Mucosa of descending colon (tissue), 3 donors: ENCODE results near the gene USP49. TPM values are rescaled to one million over a fixed set of nuclear protein-coding genes. Genes with fewer than 3 reads are reported as not detected.

Experiments
- ATAC-seq: fragments of 200-7000 bp; cut with Tn5 transposase; one replicate; pipeline ENCODE4 v1.9.1; 2020; ENCODE audit warnings: mild to moderate bottlenecking, moderate library complexity
- DNase-seq, 3 donors: peaks; one replicate each; pipeline ENCODE4 v3.0.0-alpha.2; 2020
- H3K36me3 ChIP-seq: fragments of 200-600 bp; one replicate; pipeline ENCODE4 v1.8.0; 2021; ENCODE audit warnings: low read depth, mild to moderate bottlenecking
- H3K4me1 ChIP-seq: fragments of 200-600 bp; one replicate; pipeline ENCODE4 v1.8.0; 2021; ENCODE audit warnings: low read depth, mild to moderate bottlenecking
- H3K4me3 ChIP-seq: fragments of 200-600 bp; one replicate; pipeline ENCODE4 v1.8.0; 2021; ENCODE audit warnings: mild to moderate bottlenecking
- H3K9me3 ChIP-seq: fragments of 200-600 bp; one replicate; pipeline ENCODE4 v1.8.0; 2021; ENCODE audit warnings: mild to moderate bottlenecking
- CTCF ChIP-seq: fragments of 200-600 bp; IDR thresholded peaks from one replicate; pipeline ENCODE4 v1.8.0; 2022; ENCODE audit warnings: antibody characterized with exemption, mild to moderate bottlenecking
- intact Hi-C, 2 donors: fragments of 100-400 bp; cut with DNase I in 1 of 2; cut with micrococcal nuclease in 1 of 2; formaldehyde crosslinking; loops; one replicate each; pipeline versions ENCODE4 v1.11.0 to v1.11.1; 2022; cut with DNase I, micrococcal nuclease
- total RNA-seq, 3 donors: library from RNA; stranded (reverse); fragmentation: NEBNext Ultra II Directional in 2 of 3; extraction: Animal tissue kit (Norgen Biotek cat#: 25700) in 2 of 3; gene quantifications; one replicate each; pipeline versions ENCODE4 v1.2.1 to v1.2.4, GENCODE V29; 2021 to 2023
- donor health status: DM: no; HTN: no; CAD: no; lungs with moderate emphysema.
- donor health status: DM: no; HTN: no; CAD: no.
- donor health status: DM: no; HTN: yes; CAD: no.

USP49 gene
- total RNA-seq, 3 donors from 2014 or later = 2.8 to 3.7 (median 3.2) TPM

GRCh38 chr6:41920921-41921711 is 25.9 kb upstream of the USP49 start, which contains the start of the genes BYSL and MED20:
Gene BYSL (plus strand): TSS chr6:41921499. CDS start chr6:41921563, 64 bp downstream.
Gene MED20 (minus strand): TSS chr6:41921139. CDS start chr6:41921018, 121 bp downstream.
- Histone ChIP-seq H3K9me3 (no peaks in the 10 kb centered on the region), H3K4me3 (peak within 1 kb of the TSS; percentile 67), H3K4me1 (peaks cover 22% of the 10 kb centered on the region), H3K36me3 (no peaks in the 10 kb centered on the region)
- ATAC-seq = peak; percentile 98
- DNase-seq = peak; percentile 94 to 97 (median 96)
- peak; percentile 96 for TF ChIP-seq CTCF
- intact Hi-C loops = loop anchor here (10.0 kb wide), 1 partner anchor 126 kb away; no protein-coding TSS in a partner anchor

- Histone ChIP-seq H3K4me3 (no peak overlapping the region), H3K36me3 (no peaks in the 10 kb centered on the region), H3K4me1 (peaks cover 19% of the 10 kb centered on the region), H3K9me3 (no peaks in the 10 kb centered on the region)
- ATAC-seq (no peak), DNase-seq (no peak)
- TF ChIP-seq CTCF = no peak
- intact Hi-C loops = no loop called here
Measured at GRCh38 chr6:41917528-41917927, 22.4 kb upstream of the USP49 start.

- H3K36me3 ChIP-seq = no peaks in the 10 kb centered on the region
- intact Hi-C loops = no loop called here
- peaks cover 7% of the 10 kb centered on the region for H3K4me1 ChIP-seq
- DNase-seq (no peak), ATAC-seq (no peak)
- TF ChIP-seq CTCF = no peak
- H3K4me3 ChIP-seq = no peak overlapping the region
- H3K9me3 ChIP-seq = no peaks in the 10 kb centered on the region
Measured at GRCh38 chr6:41914869-41915530, 19.8 kb upstream of the USP49 start.

GRCh38 chr6:41914343-41914742 is 19.2 kb upstream of the USP49 start:
- Histone ChIP-seq H3K4me1 (peaks cover under 1% of the 10 kb centered on the region), H3K9me3 (no peaks in the 10 kb centered on the region), H3K36me3 (no peaks in the 10 kb centered on the region), H3K4me3 (no peak overlapping the region)
- ATAC-seq (no peak), DNase-seq (no peak)
- intact Hi-C loops = no loop called here
- TF ChIP-seq CTCF = no peak

- intact Hi-C loops = no loop called here
- ATAC-seq = no peak
- TF ChIP-seq CTCF = no peak
- Histone ChIP-seq H3K4me1 (no peaks in the 10 kb centered on the region), H3K4me3 (no peak overlapping the region), H3K36me3 (peaks cover 6% of the 10 kb centered on the region), H3K9me3 (no peaks in the 10 kb centered on the region)
- DNase-seq = no peak
Measured at GRCh38 chr6:41909727-41910126, 14.6 kb upstream of the USP49 start.
